Ramos (cell line): ENCODE data around the gene TMEM37.

Experiments used
- in situ Hi-C: fragments of 300-500 bp; cut with MboI; formaldehyde crosslinking; loops from one replicate; pipeline ENCODE4 v1.14.3; 2022; ENCODE audit warnings: low sequenced_read_pairs; ENCODE audit not compliant: unreplicated experiment

Gene TMEM37

DNA sequence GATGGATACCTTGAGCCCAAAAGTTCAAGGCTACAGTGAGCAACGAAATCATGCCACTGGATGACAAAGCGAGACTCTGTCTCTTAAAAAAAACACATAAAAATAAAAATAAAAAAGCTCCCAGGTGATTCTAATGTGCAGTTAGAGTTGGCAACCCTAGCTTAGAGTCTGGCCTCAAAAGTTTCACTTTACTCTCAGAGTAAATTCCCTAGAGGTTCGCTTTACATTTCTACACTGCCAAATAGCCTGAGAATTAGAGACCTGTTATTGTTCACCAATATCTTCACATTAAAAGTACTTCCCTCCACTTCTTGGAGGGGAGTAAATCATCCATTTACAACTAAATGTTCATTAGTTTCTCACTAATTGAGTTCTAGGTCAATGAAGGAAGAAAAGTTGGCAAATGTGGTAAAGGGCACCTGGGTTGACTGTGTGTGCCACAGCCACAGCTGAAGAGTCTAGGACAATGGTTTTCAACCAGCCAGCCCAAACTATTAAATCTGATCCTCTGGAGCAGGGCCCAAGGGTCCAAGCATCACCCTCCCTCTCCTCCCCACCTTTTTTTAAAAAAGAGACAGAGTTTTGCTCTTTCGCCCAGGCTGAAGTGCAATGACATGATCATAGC, 15.2 kb upstream of the TMEM37 start:
- in situ Hi-C loops: loop anchor here (5.0 kb wide), 1 partner anchor 51 kb away; no protein-coding TSS in a partner anchor

DNA sequence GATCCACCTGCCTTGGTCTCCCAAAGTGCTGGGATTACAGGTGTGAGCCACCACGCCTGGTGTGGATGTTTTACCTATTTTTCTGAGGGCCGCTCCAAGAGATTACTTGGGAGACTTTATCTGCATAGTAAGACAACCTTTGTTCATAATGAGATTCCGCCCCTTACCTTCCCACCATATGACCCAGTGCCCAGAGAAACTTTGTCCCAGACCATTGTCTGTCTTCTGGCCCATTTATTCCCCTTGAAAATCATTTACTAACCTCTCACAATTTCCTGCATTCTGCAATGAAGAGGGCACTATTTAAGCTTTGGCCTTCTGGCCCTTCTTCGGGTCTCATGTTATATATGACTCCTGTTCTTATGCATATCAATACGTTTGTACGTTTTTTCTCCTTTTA, 13.7 kb upstream of the TMEM37 start:
- in situ Hi-C loops: loop anchor here (5.0 kb wide), 1 partner anchor 49 kb away; no protein-coding TSS in a partner anchor

DNA sequence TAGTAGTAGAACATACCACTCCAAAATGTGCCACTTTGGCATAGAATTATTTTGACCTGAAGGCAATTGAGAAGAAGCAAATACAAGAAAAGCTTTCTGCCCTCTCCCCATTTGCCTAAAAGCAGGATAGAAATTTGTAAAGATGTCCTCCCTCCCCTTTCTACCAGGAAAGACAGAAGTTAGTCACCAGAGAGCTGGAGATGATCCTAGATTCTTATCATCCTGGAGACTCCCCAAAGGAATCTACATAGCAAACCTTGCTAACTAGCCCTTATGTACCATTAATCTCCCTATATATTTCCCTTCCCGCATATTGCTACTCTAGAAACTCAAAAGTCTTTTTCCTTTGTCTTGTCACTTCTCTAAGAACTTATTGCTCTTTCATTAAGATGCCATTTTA, 12.6 kb upstream of the TMEM37 start:
- in situ Hi-C loops: loop anchor here (5.0 kb wide), 1 partner anchor 48 kb away; no protein-coding TSS in a partner anchor

DNA sequence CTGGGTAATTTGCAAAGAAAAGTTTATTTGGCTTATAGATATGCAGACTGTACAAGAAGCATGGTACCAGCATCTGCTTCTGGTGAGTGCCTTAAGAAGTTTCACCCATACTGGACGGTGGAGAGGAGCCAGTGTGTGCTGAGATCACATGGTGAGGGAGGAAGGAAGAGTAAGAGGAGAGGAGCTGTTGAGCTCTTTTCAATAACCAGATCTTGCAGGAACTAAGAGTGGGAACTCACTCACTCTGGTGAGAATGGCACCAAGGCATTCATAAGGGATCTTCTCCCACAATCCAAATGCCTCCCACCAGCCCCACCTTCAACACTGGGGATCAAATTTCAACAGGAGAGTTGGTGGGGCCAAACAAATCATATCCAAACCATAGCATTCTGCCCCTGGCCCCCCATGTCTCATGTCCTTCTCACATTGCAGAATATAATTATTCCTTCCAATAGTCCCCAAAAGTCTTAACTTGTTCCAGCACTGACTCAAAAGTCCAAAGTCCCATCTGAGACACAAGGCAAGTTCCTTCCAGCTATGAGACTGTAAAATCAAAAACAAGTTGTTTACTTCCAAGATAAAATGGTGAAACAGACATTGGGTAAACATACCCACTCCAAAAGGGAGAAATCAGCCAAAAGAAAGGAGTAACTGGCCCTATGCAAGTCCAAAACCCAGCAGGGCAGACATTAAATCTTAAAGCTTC, 11.7 kb upstream of the TMEM37 start:
- in situ Hi-C loops: loop anchor here (5.0 kb wide), 1 partner anchor 47 kb away; no protein-coding TSS in a partner anchor

DNA sequence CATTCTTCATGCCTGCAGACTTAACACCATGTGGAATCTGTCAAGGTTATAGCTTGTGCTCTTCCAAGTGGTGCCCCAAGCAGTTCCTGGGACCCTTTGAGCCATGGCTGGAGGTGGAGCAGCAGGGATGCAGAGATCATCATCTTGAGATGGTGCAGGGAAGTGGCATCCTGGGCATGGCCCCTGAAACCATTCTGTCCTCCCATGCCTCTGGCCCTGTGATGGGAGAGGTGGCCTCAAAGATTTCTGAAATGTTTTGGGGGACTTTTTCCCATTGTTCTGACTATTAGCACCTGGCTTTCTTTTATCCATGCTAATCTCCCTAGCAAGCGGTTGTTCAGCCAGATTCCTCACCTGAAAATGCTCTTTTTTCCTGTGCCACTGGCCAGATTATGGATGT, 10.3 kb upstream of the TMEM37 start:
- in situ Hi-C loops: no loop called here

DNA sequence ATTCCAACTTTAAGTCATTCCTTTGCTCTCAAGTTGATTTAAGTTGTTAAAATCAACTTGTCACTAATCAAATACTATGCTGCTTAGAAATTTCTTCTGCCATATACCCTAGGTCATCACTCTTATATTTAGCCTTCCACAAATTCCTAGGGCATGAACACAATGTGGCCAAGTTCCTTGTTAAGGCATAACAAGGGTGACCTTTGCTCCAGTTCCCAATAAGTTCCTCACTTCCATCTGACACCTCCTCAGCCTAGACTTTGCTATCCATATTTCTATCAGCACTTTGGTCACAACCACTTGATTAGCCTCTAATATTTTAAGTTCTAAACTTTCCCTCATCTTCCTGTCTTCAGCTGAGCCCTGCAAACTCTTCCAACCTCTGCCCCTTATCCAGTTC, 9.9 kb upstream of the TMEM37 start:
- in situ Hi-C loops: no loop called here

DNA sequence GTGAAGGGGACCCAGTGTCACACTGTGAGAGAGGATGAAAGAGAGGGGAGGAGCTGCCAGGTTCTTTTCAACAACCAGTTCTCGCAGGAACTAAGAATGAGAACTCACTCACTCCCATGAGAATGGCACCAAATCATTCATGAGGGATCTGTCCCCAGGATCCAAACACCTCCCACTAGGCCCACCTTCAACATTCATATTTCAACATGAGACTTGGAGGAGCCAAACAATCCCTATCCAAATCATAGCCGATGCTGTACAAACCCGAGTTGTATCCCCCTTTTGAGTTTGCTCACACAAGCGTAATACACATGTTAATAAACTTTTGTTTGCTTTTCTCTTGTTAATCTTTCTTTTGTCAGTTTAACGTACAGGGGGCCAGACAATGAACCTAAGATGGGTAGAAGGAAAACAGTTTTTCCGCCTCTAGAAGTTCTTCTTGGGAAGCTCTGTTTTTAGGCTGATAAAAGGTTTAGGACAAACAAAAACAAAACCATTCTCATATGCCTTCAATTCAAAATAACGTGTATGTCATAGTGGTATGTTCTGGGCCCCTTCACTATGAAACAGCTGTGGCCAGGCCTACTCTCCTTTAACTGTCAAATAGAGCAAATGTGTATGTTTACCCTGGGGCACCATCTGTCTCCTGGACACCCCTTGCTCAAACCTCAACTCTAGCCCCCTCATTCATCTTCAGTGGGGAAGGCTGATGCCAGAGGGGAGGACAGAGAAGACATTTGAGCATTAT, 9.1 kb upstream of the TMEM37 start:
- in situ Hi-C loops: no loop called here

DNA sequence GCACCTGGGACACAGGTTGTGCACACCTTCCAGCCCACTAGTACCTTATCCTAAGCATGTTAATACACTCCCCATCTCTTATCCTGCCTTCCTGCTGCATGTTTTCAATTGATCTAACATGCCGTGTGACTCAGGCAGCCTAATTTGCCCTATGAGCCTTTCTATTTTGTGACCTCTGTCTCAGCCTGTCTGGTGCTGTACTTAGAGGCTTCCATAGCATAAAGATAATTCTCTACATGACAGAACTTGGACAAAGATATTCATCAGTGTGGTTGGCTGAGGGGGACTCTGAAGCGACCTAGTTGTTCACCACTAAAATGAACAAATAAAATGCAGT, 8.6 kb upstream of the TMEM37 start:
- in situ Hi-C loops: no loop called here

DNA sequence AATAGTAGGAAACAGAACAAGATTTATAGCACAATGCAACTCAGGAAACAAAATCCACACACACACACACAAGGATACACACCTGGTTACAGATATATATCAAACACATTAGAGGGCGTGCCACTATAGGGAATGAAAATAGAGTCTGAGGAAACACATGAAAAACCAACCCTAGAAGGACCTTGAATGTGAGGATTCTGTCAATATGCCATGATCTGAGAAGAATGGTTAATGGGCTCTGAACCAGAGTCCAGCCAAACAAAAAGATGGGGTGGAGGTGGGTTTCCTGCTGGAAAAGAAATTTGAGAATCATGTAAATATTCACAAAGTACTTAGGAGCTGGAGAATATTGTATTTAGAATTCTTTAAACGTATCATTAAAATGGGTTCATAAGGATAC, 7.8 kb upstream of the TMEM37 start:
- in situ Hi-C loops: no loop called here

DNA sequence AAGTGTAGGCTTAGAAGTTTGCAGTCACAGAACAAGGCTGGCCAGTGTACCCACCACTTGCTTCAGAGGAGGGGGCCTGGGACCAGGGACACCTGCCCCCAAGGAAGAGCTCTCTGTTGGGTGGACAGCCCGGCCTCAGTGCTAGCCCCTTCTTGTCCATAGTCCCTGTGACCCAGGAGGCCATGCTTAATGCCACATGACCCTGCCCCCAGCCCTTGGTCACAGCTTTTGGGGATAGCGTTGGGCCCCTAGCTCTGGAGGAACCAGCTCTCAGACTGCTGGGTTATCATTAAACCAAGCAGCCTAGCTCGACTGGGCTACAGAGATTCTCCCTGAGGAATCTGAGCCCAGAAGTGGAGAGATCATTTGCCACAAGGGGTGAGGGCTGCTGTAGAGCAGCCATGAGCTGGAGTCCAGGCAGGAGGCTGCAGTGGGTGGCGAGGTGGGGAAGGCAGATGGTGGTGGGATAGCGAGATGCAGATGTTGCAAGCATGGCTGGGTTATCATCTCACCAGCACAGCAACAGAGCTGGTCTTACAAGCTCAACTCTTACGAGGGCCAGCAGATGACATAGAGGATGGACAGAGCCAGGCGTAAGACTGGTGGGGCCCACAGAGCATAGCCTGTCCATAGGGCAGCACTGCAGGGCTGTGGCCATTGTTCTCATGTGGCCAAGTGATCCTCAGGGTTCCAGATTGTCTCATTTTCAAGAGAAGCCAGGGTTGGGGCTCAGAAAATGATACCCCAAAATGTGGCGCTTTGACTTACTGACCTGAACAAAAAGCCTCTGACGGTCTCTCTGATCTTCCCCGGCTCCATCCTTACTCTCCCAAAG, 7.2 kb upstream of the TMEM37 start:
- in situ Hi-C loops: no loop called here

DNA sequence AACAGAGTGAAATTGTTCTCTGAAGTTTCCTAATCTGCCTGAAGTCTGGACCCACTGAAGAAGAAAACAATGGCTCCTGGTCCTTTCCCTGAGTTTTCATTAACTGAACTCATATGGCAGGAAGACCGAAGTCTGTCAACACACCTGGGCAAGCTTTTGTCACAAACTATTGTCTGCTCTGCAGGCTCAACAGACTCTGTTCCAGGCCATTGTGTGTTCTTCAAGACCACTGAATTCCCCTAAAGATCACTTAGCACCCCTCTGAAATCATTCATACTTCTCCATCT, 6.6 kb upstream of the TMEM37 start:
- in situ Hi-C loops: no loop called here

DNA sequence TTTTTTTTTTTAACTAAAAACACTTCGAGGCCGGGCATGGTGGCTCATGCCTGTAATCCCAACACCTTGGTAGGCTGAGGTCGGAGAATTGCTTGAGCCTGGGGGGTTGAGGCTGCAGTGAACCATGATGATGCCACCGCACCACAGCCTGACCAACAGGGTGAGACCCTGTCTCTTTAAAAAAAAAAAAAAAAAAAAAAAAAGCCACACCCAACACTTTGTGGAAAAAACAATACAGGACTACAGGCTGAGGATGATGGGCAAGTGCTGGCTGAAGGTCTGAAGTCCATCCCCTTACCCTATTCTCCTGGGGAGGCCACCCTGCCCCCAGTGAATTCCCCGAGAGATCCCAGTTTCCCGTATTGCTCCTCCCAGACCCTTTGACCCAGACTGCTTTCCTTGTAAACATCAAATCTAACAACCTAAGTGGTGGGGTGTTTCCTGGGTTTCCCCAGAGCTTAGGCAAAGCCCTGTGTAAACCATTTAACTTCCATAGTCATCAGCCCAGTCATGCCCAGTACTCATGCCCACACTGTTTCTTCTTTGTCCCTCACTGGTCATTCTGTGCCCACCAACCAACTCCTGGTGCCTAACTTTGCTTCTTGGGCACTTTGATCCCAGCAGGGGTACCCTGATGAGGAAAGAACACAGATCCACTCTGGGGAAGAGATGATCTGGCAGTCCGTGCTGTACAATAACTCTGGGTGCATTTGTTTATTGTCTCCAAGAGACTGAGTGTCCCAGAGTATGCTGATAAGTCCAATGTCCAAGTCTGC, 5.8 kb upstream of the TMEM37 start:
- in situ Hi-C loops: no loop called here

DNA sequence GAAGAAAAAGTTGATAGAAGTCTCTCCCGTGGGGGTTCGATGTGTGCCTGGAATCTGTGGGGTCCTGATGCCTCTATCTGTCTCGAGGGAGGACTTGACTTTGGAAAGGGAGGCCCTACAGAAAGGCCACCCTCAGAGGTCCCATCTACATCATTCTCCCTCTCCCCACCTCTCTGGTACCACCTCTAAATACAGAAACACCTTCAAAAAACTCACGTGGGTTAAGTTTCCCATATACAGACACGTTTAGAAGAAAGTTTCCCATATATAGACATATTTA, 5.3 kb upstream of the TMEM37 start:
- in situ Hi-C loops: no loop called here

DNA sequence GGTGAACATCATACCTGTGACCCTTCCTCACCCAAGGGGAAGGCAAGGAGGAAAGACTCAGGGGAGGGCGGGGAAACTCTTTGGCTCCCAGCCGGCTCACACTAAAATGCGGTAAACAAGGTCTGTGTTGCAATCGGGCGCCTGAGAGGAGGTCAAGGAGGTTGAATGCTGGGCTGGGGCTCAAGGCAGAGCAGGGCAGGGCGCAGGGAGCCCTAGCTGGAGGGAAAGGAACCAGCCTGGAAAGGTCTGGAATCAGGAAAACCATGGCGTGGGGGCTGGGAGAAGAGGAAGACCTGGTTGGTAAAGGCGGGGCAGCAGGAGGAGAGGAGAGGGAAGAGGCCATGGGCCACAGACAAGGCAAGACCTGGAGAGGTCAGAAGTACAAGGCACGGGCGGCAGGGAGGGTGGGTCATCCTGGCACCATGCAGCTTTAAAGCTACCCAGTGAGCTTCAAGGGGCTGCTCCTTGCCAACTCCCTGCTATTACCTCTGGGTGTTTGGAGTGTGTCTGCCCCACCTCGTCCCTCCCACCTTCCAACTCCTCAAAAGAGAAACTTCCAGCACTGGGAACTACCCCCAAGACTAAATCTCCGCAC, 4.8 kb upstream of the TMEM37 start:
- in situ Hi-C loops: no loop called here

DNA sequence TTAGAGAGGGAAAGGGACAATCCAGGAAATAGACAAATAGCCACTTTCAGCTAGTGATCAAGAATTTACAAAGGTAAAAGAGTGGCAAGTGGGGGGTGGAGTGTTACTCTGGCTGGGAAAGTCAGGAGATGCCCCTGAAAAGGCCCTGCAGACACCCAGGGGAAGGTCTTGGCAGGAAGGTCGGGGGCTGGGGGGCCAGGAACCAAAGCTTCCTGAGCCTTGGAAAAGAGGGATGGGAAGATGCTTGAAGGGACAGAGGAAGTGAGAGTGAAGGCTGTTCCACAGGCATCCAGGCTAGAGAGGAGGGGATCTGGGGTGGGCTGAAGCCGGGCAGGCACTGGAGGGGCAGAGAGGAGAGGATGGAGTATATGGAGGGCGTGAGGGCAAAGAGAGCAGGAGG, 3.9 kb upstream of the TMEM37 start:
- in situ Hi-C loops: no loop called here

DNA sequence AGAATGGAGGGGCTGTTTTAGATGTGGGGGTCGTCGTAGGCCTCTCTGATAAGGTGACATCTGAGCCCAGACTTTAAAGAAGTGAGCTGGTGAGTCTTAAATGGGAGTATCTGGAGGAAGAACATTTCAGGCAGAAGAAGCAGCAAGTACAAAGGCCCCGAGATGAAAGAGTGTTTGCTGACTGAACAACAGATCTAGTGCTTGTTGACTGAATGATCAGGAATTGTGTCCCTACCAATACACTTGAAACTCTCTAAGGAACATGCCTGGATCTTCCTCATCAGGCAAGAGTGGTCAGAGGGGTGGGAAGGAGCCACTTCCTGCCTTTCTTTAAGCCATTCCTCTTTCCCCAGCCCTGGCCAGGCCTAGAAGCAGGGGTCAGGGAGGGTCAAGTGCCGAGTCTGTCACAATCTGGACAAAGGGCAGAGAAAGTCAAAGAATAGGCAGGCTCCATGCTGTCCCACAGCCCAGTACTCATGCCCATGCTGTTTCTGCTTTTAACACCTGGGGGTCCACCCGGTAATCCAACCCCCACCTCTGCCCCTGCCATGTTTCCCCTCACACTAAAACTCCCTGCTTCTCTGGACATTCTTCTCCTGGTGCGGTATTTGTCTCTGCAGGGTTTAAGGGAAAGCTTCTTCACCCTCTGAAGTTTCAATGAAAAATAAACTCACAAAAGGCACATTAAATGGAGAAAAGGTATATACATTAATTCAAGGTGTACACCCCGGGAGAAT, 3.0 kb upstream of the TMEM37 start:
- in situ Hi-C loops: no loop called here

DNA sequence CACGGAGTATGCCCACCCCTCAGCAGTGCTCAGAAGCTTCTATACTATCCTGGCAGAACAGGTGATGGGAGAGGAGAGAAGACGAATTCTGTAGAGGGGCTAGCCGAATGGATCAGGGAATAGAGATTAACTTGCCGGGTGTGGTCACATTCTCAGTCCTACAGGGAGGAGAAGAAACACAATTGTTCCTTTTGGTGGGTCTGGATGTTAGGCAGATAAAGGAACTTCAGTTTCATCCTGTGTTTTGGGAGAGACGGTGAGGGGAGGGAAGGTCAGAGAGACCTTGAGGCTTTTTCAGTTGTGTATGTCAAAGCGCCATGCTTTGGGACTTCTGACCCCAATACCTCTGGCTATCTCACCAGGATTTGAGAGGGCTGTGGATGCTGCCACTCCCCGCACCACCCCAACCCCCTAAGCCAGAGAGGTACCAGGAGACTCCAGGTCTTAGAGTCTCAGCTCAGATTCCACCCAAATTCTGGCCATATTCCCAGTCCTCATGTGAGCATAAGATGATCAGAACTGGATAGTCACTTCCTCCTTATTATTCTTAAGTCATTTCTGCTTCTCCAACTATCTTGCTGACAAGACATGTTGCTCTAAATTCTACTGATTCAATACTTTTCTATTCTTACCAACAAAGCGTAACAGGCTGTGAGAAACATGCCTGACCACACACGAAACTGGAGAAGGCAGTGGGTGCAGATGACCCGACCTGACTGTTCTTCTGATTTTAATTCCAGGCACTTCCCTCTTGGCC, 2.3 kb upstream of the TMEM37 start:
- in situ Hi-C loops: no loop called here

DNA sequence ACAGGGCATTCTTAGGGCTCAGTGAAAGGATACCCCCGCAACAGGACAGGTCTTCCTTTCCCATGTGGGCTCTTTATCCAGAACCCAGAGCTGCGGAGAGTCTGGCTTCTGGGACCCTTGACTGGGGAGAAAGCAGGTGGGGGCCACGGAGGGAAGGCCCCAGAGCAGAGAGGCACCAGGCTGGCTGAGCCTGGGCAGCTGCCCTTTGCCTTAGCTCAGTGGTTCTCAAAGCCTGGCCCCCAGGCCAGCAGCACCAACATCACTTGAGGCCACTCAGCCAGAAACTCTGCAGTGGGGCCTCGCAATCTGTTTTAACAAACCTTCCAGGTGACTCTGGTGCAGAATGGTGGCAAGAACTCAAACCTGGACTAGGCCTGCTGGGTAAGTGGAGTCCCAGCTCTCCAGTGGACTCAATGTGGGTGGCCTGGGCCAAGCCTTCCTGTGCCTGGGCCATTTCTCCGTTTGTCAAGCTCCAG, 1.6 kb upstream of the TMEM37 start:
- in situ Hi-C loops: no loop called here
